Upper lobe of left lung (tissue), 6 donors: Measurements from ENCODE around the gene PPP1R12C. TPM values are rescaled to one million over a fixed set of nuclear protein-coding genes. Genes with fewer than 3 reads are reported as not detected.
"Not testable (repeated sequence)": the region's sequence is repeated elsewhere in the genome, so short reads cannot be mapped to it uniquely, and the experiment has no call there.

Source experiments
- ATAC-seq, 2 donors: fragments of 200-7000 bp; cut with Tn5 transposase; one replicate each; pipeline ENCODE4 v1.9.1; 2022; ENCODE audit warnings: mild to moderate bottlenecking in 2 of 2, moderate library complexity in 2 of 2; ENCODE audit not compliant: low FRiP score in 2 of 2
- DNase-seq, 2 donors: peaks; one replicate each; pipeline ENCODE4 v3.0.0-alpha.2; 2019 to 2020
- H3K27ac ChIP-seq, 4 donors: fragments of 200-600 bp; sonication (generic); one replicate each; pipeline ENCODE4 v1.5.1; 2016 to 2019
- H3K27me3 ChIP-seq, 4 donors: fragments of 200-600 bp; sonication (generic); one replicate each; pipeline ENCODE4 v1.5.1; 2017 to 2019
- H3K36me3 ChIP-seq, 4 donors: fragments of 200-600 bp; sonication (generic); one replicate each; pipeline ENCODE4 v1.5.1; 2016 to 2019
- H3K4me1 ChIP-seq, 4 donors: fragments of 200-600 bp; sonication (generic); one replicate each; pipeline ENCODE4 v1.5.1; 2018 to 2019
- H3K4me3 ChIP-seq, 4 donors: fragments of 200-600 bp; sonication (generic); one replicate each; pipeline ENCODE4 v1.5.1; 2017 to 2019; ENCODE audit warnings: mild to moderate bottlenecking in 2 of 4, moderate library complexity in 1 of 4
- H3K9me3 ChIP-seq, 4 donors: fragments of 200-600 bp; sonication (generic); one replicate each; pipeline ENCODE4 v1.5.1; 2018 to 2019
- CTCF ChIP-seq, 6 experiments: fragments of 450-650 bp in 4 of 6; fragments of 200-600 bp in 2 of 6; sonication (generic) in 2 of 6; IDR thresholded peaks; one replicate each; pipeline ENCODE4 v1.5.1; 2016 to 2019; ENCODE audit warnings: antibody characterized with exemption in 6 of 6
- EP300 ChIP-seq, 4 donors: sonication (generic); formaldehyde crosslinking; IDR thresholded peaks; one replicate each; pipeline ENCODE4 v1.5.1; 2017; ENCODE audit warnings: antibody characterized with exemption in 4 of 4, control low read depth in 2 of 4
- POLR2A ChIP-seq, 4 donors: fragments of 450-650 bp; IDR thresholded peaks; one replicate each; pipeline ENCODE4 v1.5.1; 2016 to 2017; ENCODE audit warnings: antibody characterized with exemption in 4 of 4, mild to moderate bottlenecking in 2 of 4
- POLR2AphosphoS5 ChIP-seq, 2 donors: sonication (generic); formaldehyde crosslinking; IDR thresholded peaks; one replicate each; pipeline ENCODE4 v1.5.1; 2017; ENCODE audit warnings: antibody characterized with exemption in 2 of 2
- WGBS, 2 donors: methylation state at CpG; one replicate each; pipeline ENCODE4 v1.1.5; 2017 to 2018; 5-methylcytosine and 5-hydroxymethylcytosine counted together
- total RNA-seq, 6 donors: library from RNA; depleted of rRNA in 4 of 6; stranded (reverse); fragments of >200 nt in 4 of 6; gene quantifications; one replicate each; pipeline versions ENCODE4 v1.1.0 to v1.2.1, GENCODE V29; 2016 to 2021
- donor health status: DM: no; HTN: no; CAD: no; lungs with moderate emphysema.
- donor health status: DM: no; HTN: yes; CAD: no; lungs with severe emphysema.

The PPP1R12C gene
- total RNA-seq, 6 donors from 2014 or later: 99.6 to 369 (median 158) TPM

- H3K4me3 ChIP-seq: no peak overlapping the region
- peaks cover 0 to 36% (median 18%) of the 10 kb centered on the region in 4 donors for H3K36me3 ChIP-seq
- peak; percentile 42 to 60 for DNase-seq
- H3K27me3 ChIP-seq: no peaks in the 10 kb centered on the region
- peak overlapping the region; percentile 59 to 92 (median 80) for H3K27ac ChIP-seq
- WGBS, 2 donors: 57 to 78% methylated on average over 13 to 23 of the region's 23 CpGs
- peaks cover 31 to 46% (median 41%) of the 10 kb centered on the region in 4 donors for H3K4me1 ChIP-seq
- TF ChIP-seq POLR2AphosphoS5 (IDR thresholded peaks at IDR 0.05) (no peak), CTCF (IDR thresholded peaks at IDR 0.05) (peak in 1 of 6 experiments; percentile 4), EP300 (IDR thresholded peaks at IDR 0.05) (no peak), POLR2A (IDR thresholded peaks at IDR 0.05) (no peak)
- H3K9me3 ChIP-seq: no peaks in the 10 kb centered on the region
- no peak for ATAC-seq
These were observed 4.5 kb downstream of the PPP1R12C start for GRCh38 chr19:55112777-55113569.

- TF ChIP-seq CTCF (IDR thresholded peaks at IDR 0.05): no peak
- DNase-seq (peak in 1 of 2 donors; percentile 66), ATAC-seq (no peak)
- peaks cover 31 to 45% (median 40%) of the 10 kb centered on the region in 4 donors for H3K4me1 ChIP-seq
- WGBS, 2 donors: 86 to 97% methylated on average over 1 to 20 of the region's 25 CpGs
- H3K27me3 ChIP-seq: no peaks in the 10 kb centered on the region
- no peaks in the 10 kb centered on the region for H3K9me3 ChIP-seq
- H3K27ac ChIP-seq: peak overlapping the region; percentile 59 to 92 (median 80)
- no peak overlapping the region for H3K4me3 ChIP-seq
- H3K36me3 ChIP-seq: peaks cover 0 to 36% (median 18%) of the 10 kb centered on the region in 4 donors
These were observed 5.1 kb downstream of the PPP1R12C start for GRCh38 chr19:55112246-55112776.

- no peak overlapping the region for H3K4me3 ChIP-seq
- H3K9me3 ChIP-seq: no peaks in the 10 kb centered on the region
- DNase-seq (peak in 1 of 2 donors; percentile 39), ATAC-seq (no peak)
- 83 to 85% methylated on average over 21 of the region's 21 CpGs for WGBS, 2 donors
- H3K27me3 ChIP-seq: no peaks in the 10 kb centered on the region
- peak overlapping the region in 3 of 4 donors; percentile 6 to 92 (median 27) for H3K27ac ChIP-seq
- TF ChIP-seq POLR2A (IDR thresholded peaks at IDR 0.05) (no peak), EP300 (IDR thresholded peaks at IDR 0.05) (no peak), CTCF (IDR thresholded peaks at IDR 0.05) (no peak), POLR2AphosphoS5 (IDR thresholded peaks at IDR 0.05) (no peak)
- peaks cover 31 to 41% (median 36%) of the 10 kb centered on the region in 4 donors for H3K4me1 ChIP-seq
- peaks cover 0 to 43% (median 18%) of the 10 kb centered on the region in 4 donors for H3K36me3 ChIP-seq
These were observed 6.1 kb downstream of the PPP1R12C start for GRCh38 chr19:55111238-55111831.

DNA sequence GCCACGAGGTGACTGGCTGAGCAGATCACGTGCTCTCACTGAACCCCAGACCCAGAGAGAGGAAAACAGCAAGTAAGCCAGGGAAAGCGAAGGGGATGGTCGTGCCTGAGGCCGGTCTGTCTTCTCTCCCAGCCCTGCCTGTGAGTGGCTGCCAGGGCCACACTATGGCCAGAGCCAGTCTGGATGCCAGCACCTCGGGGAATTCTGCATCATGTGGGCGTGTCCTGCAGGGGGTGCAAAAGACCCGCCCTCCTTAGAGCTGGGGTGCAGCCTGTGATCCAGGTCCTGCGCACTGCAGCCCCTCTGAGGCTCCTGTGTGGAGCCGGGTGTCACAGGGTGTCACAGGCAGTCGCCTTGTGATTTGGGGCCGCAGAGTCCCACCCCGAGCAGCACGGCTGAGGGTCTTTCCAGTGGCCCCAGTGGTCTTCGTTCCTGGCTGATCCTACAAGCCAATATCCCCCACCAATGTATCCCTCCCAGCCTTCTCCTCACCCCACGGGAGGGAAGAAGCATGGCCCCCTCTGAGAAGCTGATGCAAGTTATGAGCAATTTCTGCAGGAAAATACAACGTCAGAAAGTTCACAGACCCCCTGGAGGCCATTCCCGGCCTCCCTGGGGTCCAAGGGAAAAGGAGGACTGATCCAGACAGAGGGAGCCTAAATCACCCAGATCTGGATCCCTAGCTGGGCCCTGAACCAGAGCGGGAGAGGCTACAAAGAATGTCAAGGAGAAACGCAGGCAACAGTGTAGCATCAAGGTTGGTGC, 7.7 kb downstream of the PPP1R12C start:
- 91 to 94% methylated on average over 13 to 20 of the region's 20 CpGs for WGBS, 2 donors
- DNase-seq (peak in 1 of 2 donors; percentile 56), ATAC-seq (no peak)
- Histone ChIP-seq H3K27me3 (no peaks in the 10 kb centered on the region), H3K4me3 (no peak overlapping the region), H3K27ac (no peak overlapping the region), H3K4me1 (peaks cover 16 to 25% (median 20%) of the 10 kb centered on the region in 4 donors), H3K9me3 (no peaks in the 10 kb centered on the region), H3K36me3 (peaks cover 0 to 50% (median 18%) of the 10 kb centered on the region in 4 donors)
- no peak for TF ChIP-seq CTCF (IDR thresholded peaks at IDR 0.05)
- TF ChIP-seq POLR2A (IDR thresholded peaks at IDR 0.05): no peak

DNA sequence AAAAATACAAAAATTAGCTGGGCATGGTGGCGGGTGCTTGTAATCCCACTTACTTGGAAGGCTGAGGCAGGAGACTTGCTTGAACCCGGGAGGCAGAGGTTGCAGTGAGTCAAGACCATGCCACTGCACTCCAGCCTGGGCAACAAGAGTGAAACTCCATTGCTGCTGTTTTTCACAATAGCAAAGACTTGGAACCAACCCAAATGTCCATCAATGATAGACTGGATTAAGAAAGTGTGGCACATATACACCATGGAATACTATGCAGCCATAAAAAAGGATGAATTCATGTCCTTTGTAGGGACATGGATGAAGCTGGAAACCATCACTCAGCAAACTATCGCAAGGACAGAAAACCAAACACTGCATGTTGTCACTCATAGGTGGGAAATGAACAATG, 10.2 kb downstream of the PPP1R12C start:
- H3K27ac ChIP-seq, H3K27me3 ChIP-seq, H3K9me3 ChIP-seq, ATAC-seq, H3K4me1 ChIP-seq, DNase-seq, H3K4me3 ChIP-seq: not testable (repeated sequence)
- WGBS, 2 donors: 94 to 98% methylated on average over 3 of the region's 3 CpGs
- peaks cover 3 to 59% (median 28%) of the 10 kb centered on the region in 4 donors for H3K36me3 ChIP-seq
